Esophagus mucosa (tissue), 1 donor: ENCODE results near the gene VWF. TPM values are rescaled to one million over a fixed set of nuclear protein-coding genes. Genes with fewer than 3 reads are reported as not detected.
A peak's percentile ranks its signal among the peaks of the same experiment; 100 is the strongest.

Experiments
- ATAC-seq: fragments of 200-7000 bp; cut with Tn5 transposase; one replicate; pipeline ENCODE4 v1.9.1; 2020
- total RNA-seq: library from RNA; stranded (reverse); gene quantifications from one replicate; pipeline ENCODE4 v1.2.4, GENCODE V29; 2023
- donor health status: DM: yes; HTN: yes; CAD: no.

VWF gene
- total RNA-seq, 1 donor from 2014 or later = 53.7 TPM

DNA sequence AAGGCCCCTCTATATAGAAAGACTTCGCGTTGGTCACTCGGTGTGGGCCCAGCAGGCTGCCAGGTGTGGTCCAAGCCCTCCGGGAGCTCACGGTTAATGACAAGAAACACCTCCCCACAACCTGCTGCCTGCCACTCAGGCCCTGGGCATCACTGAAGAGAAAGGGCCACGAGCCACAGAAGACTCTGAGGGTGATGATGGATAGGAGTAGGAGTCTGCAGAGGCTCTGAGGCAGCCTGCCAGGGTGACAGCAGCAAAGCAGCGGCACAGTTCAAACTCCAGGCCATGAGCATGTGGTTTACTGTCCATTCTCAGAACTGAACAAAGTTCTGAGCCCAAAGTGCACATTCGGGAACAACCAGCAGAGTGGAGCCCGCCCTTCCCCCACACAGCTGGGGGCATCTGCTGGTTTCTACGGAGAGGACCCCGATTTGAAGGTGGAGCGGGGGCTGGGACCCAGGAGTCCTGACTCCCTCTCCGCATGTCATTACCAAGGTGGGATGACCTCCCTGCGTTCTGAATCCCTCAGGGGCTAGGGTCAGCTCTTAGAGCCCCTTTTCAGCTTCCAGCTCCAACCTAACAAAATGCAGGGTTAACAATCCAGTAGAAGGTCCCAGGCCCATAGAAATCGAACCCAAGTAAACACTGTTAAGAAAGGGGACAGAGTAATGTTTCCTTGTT lies 65.8 kb downstream of the VWF start:
- no peak for ATAC-seq

DNA sequence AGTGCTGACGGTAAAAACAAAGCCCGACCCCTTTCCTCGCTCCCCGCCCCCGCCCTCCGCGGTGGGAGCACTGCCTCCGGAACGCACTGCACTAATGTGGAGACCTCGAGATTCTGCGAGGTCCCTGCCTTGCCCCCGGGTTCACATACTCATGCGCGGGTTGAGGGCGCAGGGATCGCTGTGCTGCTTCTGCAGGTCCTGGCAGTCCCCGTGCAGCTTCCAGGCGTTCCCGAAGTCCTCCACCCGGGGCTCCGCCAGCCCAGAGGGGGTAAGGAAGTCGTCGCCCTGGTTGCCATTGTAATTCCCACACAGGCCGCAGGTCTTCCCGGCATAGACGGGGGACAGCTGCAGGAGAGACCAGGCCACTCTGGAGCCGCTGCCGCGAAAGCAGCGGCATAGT lies 66.8 kb downstream of the VWF start:
- ATAC-seq = no peak

DNA sequence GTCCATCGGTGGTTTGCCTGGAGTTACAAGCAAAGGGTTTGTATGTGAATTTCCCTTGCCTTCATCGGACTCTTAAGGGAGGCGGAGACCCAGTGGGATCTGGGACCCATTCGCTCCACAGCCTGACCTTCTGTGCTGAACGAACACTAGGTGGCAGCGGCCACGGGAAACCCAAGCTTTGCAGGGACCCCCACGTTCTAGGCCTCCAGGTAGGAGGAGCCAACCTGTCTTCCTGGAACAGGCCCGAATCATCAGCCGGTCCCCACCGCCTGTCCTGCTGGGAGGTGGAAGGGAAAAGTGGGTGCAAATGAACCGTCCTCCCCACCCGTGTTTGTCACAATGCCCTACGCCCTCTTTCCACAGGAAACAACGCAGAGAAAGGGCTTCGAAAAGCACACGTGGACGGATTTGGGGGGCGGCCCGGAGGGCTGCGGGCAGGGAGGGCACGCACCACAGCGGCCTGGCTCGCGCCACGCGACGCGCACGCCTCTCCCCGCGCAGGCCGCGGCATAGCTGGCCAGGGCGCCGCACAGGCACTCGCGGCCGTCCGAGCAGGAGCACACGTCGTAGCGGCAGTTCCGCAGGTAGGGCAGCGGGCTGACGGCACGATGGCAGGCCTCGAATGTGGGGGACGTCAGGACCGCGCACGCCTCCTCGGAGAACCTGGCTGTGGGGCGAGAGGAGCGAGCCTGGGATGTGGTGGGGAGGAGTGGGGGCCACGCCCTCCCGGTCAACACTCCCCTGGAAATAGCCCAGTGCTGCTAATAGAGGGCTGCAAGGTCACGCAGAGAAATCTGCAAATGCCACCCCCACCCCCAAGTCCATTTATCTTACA lies 67.8 kb downstream of the VWF start:
- ATAC-seq = peak; percentile 19

DNA sequence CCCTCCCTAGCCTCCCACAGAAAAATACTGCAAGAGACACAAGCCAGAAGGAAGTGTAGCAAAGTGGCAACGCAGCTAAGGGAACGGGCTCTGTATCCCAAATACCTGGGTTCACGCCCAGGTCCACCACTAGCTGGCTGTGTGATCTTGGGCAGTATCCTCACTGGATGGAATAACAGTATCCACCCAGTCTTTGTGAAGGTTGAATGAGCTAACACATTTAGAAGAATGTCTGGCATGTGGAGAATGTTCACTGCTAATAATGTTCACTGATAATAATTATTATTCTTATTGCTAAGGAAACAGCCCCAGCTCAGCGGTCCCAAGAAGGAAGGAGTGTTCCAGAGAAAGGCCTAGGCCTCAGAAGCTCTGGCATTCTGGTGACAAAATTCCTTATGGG lies 70.9 kb downstream of the VWF start:
- ATAC-seq = no peak

DNA sequence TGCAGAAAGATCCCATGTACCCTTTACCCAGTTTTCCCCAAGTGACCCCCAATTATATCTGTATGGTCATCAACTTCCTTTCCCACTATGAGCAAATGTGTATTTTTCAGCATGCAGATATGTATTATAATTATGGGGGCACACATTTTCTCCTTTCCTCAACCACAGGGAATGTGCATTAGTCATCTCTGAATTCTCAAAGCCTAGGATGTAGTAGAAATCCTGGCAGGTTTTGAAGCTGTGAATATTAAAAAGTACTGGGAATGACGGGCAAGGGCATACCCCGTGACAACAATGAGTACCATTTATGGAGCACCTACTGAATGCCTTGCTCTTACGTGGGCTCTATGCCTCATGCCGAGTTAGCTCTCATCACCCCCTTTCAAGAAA lies 71.5 kb downstream of the VWF start:
- no peak for ATAC-seq

DNA sequence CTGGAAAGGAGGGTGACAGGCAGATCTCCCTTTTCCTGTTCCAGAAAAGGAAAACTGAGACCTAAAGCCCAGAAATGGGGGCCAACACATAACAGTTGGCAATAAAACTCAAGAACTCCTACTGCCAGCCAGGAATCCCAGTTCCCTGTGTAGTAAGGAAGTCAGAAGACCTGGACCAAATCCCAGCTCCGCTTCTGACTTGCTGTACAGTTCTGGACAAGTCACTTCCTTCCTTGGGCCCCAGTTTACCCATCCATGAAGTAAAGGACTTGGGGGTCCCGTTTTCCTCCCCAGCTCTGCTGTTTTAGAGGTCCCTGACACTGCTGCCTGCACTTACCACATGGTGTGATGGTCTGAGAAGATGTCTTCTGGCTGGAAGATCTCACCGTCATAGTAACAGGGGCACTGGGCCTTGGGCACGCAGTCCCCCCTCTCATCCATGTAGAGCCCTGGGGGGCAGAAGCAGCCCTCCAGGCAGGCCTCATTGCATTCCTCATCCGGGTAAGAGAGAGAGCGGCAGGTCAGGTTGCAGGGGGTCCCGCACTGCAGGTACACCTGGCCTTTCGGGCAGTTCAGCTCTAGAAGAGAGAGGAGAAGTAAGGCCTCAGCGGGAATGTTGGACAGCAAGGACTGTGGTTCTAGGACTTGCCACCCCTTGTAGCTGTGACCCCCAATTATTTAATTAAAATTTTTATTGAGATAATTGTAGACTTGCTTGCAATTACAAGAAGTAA lies 72.1 kb downstream of the VWF start:
- no peak for ATAC-seq

DNA sequence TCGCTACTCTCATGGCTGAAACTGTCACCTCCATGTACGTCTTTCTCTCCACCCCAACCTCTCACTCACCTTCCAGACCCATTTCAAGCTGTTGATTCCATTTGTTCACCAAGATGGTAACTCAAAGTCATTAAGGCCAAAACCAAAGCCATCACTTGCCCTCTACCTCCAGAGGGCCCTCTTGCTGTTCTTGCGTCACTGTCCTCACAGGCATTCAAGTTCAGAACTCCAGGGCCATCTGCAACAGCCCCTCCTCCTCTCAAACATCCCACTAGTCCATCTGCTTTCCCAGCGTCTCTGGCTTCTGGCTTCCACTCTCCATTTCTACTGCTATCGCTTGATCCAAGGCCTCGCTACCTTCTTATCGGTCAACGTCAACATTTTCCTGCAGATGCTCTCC lies 74.5 kb downstream of the VWF start:
- ATAC-seq = no peak

DNA sequence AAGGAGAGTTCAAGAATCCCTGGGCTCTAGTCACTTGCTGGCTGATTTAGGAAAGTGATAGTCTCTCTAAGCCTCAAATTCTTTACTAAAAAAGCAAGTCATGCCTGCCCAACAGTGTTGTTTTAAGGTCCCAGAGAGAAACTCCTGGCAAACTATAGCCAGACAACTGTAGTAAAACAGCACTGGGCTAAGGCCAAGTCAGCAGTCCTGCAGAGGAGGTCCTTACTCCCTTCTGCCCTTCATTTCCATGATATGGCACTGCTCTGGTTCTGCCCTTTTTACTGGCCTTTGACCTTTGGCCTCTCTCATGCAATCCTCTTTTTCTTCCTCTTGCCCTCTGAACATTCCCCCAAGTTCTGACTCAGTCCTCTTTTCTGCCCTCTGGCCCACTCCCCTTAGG lies 74.9 kb downstream of the VWF start:
- no peak for ATAC-seq

DNA sequence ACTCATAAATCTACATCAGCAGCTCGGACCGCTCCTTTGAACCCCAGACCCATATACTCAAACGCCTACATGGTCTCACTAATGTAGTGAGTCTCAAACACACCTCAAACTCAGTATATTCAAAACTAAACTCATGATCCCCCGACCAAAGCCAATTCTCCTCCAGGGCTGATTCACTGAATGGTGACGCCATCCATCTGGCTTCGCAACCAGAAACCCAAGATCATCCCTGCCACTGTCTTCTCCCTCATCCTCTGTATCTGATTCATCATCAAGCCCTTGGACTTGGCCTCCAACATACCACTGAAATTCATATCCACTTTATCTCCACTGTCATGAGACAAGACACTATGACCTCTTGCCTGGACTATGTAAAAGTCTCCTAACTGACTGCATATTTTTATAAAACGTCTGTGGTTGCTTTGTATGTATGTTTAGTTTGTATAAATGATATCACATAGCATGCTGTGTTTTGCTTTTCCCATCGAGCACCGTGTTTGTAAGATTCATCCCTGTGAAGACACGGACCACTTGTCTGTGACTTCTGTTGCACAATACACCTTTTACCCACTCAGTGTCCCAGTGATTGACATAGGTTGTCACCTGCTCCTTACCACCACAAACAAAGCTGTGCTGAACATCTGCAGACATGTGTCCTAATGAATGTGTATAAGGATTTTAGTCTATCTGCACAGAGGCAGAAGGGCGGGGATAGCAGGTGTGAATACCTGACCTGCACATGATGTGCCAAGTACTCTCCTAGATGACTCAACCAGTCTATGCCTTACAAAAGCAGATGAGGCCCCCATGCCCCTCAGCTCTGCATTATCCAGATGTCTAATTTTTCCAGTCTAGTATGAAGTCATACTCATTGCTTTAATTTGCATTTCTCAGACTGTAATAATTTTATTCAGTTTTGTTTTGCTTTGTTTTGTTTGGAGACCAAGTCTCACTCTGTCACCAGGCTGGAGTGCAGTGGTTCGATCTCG lies 76.9 kb downstream of the VWF start:
- peak; percentile 67 for ATAC-seq

DNA sequence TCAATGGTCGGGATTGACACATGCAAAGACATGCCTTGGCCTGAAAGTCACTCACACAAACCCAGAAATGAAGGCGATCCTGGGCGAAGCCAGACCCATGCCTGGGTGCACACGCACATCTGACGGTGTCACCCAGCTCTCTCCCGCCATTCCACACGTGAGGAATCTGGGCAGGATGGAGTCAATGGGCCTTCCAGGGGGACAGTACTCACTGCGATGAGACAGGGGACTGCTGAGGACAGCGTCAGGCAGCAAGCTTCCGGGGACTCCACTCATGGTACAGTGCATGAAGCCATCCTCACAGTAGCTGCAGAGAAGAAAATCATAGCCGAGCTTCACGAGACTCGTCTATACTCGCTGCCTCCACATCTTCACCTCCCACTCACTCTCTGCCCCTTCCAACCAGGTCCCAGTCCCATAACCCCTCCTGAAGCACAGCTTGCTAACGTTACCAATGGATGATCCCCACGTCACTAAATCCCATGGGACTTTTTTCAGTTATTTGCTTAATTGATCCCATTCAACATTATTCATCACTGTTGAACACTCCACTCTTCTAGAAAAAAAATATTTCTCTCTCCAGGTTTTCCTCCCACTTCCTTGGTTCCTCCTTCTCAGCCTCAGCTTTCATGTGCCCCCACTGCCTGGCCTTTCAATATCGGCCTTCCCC lies 77.8 kb downstream of the VWF start:
- ATAC-seq = no peak

DNA sequence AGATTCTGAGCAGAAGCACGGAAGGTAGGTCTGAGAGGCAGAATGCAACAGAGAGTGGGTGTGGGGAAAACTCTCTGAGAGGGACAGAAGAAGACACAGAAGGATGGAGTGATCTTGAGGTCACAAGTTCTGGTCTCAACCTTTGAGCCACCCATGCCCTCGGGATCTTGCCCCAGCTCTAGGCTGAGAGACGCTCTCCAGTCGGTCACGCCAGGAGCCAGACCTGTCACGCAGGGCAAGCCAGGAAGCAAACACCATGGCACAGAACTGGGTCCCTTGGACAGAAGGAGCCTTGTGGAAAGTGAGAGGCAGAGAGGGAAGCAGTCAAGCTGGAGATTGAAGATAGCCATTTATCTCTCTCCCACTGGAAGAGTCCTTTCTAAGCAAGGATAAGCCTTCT lies 79.0 kb downstream of the VWF start:
- no peak for ATAC-seq

DNA sequence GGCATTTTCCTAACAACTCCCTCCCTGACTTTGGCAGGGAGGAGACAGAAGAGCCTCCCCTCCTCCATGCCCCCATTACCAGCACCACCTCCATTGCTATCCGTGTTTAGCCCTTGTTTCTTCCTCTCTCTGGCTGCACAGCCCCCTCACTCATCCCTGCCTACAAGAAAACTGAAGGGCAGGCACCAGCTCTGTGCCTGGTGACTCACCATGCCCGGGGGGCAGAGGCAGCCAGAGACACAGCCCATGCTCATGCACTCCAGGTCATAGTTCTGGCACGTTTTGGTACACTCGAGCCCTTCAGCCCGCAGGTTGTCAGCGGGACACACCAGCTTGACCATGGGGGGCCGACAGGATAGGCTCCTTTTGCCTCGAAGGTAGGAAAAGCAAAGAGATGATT lies 80.4 kb downstream of the VWF start:
- peak; percentile 58 for ATAC-seq

DNA sequence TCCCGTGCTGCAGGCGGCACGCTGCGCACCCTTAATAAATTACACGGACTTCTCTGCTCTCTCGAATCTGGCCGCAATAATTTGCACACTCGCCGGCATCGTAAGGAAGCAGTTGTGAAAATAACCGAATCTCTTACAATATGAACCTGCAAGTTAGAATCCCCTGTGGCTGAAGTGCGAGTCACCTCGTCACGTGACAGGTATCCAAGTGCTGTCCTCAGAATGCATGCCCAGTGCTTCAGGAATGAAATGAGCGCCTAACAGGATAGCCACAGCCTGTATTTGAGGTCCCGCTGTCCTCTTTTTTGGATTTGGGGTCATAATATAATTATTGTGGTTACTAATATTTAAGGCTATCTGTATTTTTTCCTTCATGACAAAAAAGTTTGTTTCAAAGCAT lies 82.0 kb downstream of the VWF start:
- ATAC-seq = no peak

DNA sequence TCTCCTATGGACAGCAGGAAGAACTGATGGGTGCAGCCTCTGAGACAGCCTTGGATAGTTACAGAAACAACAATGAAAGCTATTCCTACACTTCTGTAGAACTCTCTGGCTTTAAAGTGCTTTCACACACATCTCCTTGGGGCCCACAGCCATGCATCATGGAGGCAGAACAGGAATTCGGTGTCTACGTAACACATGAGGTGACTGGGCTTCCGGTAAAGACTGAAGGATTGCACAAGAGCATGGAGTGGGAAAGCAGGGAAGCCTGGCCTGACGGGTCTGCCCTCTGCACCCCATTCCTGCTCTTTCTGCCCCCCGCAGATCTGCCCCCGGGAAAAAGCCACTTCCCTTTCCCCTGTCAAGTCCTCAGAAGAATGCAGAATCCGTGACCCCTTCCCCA lies 82.6 kb downstream of the VWF start:
- ATAC-seq = no peak

DNA sequence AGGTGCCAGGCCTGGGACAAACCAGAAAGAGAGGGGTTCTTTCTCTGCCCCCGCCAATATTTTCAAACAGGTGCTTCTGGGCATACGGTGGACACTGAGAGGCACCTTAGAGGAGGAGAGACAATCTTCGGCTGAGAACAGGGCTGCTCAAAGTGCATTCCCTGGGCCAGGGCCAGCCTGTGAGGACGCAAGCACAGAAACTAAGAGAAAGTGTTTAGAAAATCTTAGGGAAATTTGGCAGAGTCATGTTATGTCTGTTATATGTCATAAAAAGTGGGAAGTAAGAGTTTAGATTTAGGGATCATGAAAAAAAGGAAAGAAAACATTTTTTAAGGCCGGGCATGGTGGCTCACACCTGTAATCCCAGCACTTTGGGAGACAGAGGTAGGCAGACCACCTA lies 83.7 kb downstream of the VWF start:
- no peak for ATAC-seq

DNA sequence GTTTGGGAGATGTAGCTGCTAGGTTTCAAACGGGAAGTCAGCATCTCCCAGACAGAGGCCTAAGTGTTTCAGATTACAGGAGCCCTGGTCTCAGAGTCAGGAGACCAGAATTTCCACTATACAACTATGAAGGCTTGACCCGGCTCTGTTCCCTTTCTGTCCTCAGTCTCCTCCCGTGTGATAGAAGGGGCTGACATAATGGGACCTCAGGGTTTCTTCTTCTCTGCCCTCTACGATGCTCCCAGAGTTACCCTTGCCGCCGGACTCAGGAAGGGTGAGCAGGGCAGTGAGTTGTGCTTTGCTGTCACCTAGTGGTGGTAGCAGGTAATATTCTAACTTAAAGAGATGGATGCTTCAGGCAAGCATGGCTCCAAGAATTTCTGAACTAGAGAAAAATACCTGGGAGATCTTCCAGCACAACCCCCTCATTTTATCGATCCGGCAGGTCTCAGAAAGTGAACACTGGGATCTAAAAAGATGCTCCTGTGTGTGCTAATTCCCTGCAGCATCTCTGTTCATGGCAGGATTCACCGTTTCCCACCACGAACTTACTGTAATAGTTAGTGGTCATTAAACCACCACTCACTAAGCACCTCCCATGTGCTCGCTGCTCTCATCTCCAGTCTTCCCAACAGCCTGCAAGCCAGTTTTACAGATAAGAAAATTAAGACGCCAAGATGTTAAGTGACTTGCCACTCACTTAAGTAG lies 84.4 kb downstream of the VWF start:
- peak; percentile 66 for ATAC-seq

DNA sequence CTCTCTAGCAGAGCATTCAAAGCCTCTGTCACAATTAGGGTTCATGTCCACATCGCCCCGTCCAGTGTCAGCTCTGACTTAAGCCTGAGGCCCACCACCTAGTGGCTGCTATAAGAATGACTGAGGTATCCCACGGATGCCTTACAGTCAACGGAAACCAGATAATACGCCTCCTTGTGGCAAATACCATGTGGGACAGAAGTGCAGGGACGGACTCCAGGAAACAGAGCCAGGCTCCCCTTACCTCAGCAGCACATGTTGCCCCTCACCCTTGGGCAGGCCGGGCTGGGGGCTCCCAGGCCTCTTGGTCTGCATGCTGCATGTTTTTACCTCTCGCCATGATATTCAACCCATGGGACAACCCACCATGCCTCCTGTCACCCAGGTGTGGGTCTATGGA lies 86.3 kb downstream of the VWF start:
- ATAC-seq = peak; percentile 81

DNA sequence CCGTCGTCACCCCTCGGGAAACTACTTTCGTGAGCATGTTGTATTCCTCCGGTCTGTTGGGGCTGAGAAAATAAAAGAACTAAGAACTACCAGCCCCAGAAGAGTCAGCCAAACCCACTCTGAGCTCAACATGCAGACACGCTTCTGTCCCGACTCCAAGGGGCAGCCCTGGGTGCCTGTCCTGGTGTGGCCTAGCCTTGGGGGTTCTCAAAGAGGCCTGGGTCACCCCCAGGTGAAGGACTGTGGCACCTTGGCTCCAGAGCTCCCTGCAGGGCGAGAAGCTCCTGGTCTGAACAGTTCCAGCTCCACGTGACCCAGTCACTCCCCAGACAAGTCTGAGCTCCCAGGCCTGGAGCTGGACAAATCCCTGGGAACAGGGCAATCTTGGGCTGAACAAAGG lies 87.0 kb downstream of the VWF start:
- no peak for ATAC-seq

DNA sequence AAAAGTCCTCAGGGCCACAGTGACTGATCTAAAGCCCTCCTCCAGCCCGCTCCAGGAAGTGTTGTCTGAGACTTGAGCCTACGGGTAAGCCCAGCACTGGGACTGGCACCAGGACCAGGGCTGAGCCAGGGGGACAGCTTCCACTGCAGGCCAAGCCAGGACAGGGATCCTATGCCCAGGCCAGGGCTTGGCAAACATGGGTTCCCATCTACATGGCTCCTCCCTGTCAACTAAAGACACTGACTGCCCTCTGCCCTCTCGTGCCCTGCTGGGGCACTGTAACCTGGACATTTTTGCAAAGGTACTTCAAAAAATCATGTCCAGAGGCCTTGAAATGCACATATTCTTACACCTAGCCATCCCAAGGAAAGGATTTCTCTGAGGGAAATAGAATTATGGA lies 88.0 kb downstream of the VWF start:
- no peak for ATAC-seq

DNA sequence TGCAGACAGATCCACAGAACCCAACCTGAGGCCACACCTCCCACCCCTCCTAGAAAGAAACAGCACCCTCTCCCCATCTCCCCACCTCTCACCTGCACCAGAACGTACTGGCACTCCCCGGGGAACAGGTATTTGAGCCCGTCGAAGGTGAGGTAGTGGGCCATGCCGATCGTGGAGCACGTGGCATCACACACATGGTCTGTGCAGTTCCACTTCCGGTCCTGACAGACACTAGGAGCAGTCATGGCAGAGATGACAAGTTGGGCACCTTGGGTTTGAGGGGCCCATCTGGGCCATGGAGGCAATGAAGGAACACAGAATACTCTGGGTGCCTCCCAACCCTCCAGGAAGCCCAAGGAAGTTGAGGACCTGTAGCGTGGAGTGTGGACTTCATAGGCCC lies 89.9 kb downstream of the VWF start:
- ATAC-seq = no peak

DNA sequence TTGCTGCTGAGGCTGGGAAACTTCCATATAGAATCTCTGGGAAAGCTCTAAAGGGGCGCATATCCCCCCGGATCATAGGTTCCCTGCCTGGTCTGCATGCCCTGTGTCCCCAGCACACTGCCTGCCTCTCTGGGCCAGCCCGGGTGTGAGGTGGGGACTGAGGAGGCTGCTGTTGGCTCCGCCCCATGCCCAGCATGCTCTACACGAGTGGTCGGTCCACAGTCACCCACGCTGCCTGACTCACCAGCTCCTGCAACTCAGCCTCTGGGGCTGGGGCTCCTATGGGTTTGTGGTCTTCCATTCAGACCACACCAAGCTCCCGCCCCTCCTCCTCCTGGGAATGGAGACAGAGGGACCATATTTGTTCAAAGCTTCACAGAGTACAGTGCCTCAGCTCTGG lies 90.9 kb downstream of the VWF start:
- no peak for ATAC-seq
